ENCODE measurements around the gene EIF4H.

DNA sequence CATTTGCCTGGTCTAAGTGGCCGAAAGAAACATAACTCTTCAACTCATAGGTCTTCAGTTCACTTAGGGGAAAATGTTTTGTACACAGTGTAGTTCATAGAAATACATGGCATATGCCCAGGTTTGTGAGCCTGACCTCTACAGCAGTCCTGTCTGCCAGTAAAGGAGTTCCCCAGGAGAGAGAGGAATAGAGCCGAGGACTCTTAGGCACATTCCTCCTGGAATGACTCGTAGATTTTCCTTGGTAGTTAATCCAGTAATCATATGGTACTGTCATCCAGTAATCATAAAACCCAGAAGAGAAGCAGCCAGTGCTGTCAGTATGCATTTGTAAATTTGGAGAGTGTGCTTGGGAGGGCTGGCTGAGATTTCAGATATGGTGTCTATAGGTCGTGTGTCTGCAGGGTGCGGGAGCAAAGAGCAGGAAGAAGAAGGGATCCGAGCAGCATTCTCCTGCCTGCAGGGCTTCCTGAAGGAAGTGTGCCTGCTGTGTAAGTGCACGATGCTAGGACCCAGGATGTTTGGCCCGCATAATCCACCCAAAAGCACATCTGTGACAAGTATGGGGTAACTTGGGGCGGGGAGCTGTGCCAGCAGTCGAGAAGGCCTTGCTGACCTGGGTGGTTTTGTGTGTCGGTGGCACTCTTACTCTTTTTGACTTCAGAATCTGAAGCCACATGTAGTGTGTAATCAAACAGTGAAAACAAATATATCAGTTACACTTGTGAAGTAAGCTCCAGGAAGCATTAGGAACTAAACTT is 13.9 kb downstream of the EIF4H start:
- TF ChIP-seq, protein P1, sequence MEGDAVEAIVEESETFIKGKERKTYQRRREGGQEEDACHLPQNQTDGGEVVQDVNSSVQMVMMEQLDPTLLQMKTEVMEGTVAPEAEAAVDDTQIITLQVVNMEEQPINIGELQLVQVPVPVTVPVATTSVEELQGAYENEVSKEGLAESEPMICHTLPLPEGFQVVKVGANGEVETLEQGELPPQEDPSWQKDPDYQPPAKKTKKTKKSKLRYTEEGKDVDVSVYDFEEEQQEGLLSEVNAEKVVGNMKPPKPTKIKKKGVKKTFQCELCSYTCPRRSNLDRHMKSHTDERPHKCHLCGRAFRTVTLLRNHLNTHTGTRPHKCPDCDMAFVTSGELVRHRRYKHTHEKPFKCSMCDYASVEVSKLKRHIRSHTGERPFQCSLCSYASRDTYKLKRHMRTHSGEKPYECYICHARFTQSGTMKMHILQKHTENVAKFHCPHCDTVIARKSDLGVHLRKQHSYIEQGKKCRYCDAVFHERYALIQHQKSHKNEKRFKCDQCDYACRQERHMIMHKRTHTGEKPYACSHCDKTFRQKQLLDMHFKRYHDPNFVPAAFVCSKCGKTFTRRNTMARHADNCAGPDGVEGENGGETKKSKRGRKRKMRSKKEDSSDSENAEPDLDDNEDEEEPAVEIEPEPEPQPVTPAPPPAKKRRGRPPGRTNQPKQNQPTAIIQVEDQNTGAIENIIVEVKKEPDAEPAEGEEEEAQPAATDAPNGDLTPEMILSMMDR (IDR thresholded peaks at IDR 0.05), result no peak
- TF ChIP-seq POLR2A (IDR thresholded peaks at IDR 0.05), result no peak
- TF ChIP-seq POLR2AphosphoS5 (IDR thresholded peaks at IDR 0.05), result peak; percentile 68
